Colonic mucosa (tissue), 4 donors: ENCODE data around the gene MYOZ2. TPM values are rescaled to one million over a fixed set of nuclear protein-coding genes. Genes with fewer than 3 reads are reported as not detected.

ENCODE experiments used
- DNase-seq: peaks from one replicate; pipeline ENCODE4 v3.0.0-alpha.2; 2020
- H3K27ac ChIP-seq: fragments of 200-600 bp; one replicate; pipeline ENCODE4 v1.8.0; 2021
- H3K27me3 ChIP-seq: fragments of 200-600 bp; one replicate; pipeline ENCODE4 v1.8.0; 2021
- H3K36me3 ChIP-seq: fragments of 200-600 bp; one replicate; pipeline ENCODE4 v1.8.0; 2021
- H3K4me1 ChIP-seq: fragments of 200-600 bp; one replicate; pipeline ENCODE4 v1.8.0; 2021; ENCODE audit warnings: mild to moderate bottlenecking
- H3K4me3 ChIP-seq: fragments of 200-600 bp; one replicate; pipeline ENCODE4 v1.8.0; 2021
- H3K9ac ChIP-seq, 2 donors: one replicate each; pipeline ENCODE4 v1.7.0; 2013; ENCODE audit warnings: control low read depth in 2 of 2, low read depth in 2 of 2, low read length in 2 of 2
- H3K9me3 ChIP-seq: fragments of 200-600 bp; one replicate; pipeline ENCODE4 v1.8.0; 2021
- CTCF ChIP-seq: fragments of 200-600 bp; IDR thresholded peaks from one replicate; pipeline ENCODE4 v1.8.0; 2022; ENCODE audit warnings: antibody characterized with exemption, mild to moderate bottlenecking
- intact Hi-C: fragments of 100-400 bp; cut with DNase I; formaldehyde crosslinking; loops from one replicate; pipeline ENCODE4 v1.14.1; 2022
- total RNA-seq, 2 donors: library from RNA; stranded (reverse); fragmentation: NEBNext Ultra II Directional in 1 of 2; extraction: Animal tissue kit (Norgen Biotek cat#: 25700) in 1 of 2; gene quantifications; one replicate each; pipeline ENCODE4 v1.2.1, GENCODE V29; 2021
- donor health status: healthy.
- donor health status: DM: no; HTN: no; CAD: no.
- donor health status: DM: no; HTN: no; CAD: no.

MYOZ2 gene
- total RNA-seq, 2 donors from 2014 or later, result 0.08 TPM; not detected in 1

DNA sequence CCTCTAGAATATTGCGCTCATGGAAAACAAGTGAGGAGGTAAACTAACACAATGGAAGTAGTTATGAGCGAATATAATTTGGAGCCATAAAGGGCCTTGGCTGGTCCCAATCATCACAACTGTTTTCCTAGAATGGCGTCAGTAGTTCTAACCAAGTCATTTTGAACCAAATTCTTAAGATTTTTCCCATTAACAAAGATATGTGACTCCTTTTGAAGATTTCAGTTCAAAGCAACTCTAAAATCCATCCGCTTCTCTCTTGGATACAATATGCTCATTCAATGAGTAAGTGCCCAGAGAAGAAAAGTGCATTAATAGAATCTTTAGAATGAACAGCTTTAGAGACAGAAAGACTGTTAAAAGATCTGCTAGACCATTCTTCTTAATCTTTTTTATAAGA is 19.6 kb upstream of the MYOZ2 start:
- Histone ChIP-seq H3K27ac (no peak overlapping the region), H3K4me1 (no peaks in the 10 kb centered on the region), H3K9me3 (no peaks in the 10 kb centered on the region), H3K36me3 (no peaks in the 10 kb centered on the region), H3K9ac (no peak overlapping the region), H3K27me3 (no peaks in the 10 kb centered on the region), H3K4me3 (no peak overlapping the region)
- no peak for TF ChIP-seq CTCF
- intact Hi-C loops, result no loop called here
- DNase-seq, result no peak

DNA sequence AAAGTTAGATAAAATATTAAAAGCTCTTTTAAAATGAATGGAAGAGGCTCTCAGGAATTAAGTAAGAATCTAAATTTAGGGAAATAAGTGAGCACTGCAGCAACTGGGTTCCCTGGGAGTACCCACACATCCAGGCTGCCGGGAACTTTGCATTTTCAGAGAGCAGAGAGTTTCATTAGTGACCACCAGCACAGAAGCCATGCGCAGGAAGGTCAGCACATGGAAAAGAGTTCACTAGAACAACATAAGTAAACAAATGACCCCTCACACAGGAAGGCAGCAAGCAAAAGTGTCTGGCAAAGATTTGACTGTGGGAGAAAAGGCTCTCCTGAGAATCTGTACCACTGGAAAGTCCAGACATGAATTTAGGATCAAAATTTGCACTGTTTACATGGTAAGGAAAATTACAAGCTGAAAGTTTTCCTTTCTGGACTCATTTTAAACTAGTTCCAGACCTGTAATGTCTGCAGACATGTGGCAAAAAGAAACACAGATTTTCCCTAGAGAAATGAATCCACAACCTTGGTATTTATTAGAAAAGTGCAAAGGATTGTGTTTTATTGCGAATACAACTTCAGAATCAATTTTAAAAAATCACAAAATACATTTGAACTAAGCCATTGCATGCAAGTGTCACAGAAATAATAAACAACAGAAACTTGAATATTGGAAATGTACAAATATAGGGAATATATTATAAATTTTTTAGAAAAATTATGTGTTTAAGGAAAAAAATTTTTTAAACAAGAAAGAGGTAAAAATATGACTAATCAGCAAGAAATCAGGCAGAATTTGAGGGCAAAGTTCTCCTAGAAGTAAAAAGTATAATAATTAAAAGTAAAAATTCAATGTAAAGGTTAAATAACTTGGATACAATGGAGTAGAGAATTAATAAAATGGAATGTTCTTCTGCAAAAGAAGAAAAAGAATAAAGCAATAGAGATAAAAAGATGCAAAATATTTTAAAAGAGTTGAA is 18.4 kb upstream of the MYOZ2 start:
- no peak for TF ChIP-seq CTCF
- Histone ChIP-seq H3K27me3 (no peaks in the 10 kb centered on the region), H3K9ac (no peak overlapping the region), H3K27ac (no peak overlapping the region), H3K9me3 (no peaks in the 10 kb centered on the region), H3K36me3 (no peaks in the 10 kb centered on the region), H3K4me1 (no peaks in the 10 kb centered on the region), H3K4me3 (no peak overlapping the region)
- DNase-seq, result no peak
- intact Hi-C loops, result no loop called here

GRCh38 chr4:119118397-119118796 is 17.2 kb upstream of the MYOZ2 start:
- Histone ChIP-seq H3K4me1 (no peaks in the 10 kb centered on the region), H3K9me3 (no peaks in the 10 kb centered on the region), H3K9ac (no peak overlapping the region), H3K4me3 (no peak overlapping the region), H3K36me3 (no peaks in the 10 kb centered on the region), H3K27ac (no peak overlapping the region), H3K27me3 (no peaks in the 10 kb centered on the region)
- no peak for TF ChIP-seq CTCF
- intact Hi-C loops, result no loop called here
- no peak for DNase-seq

- H3K9ac ChIP-seq, result no peak overlapping the region
- H3K4me3 ChIP-seq, result no peak overlapping the region
- no peaks in the 10 kb centered on the region for H3K9me3 ChIP-seq
- H3K36me3 ChIP-seq, result no peaks in the 10 kb centered on the region
- intact Hi-C loops, result no loop called here
- no peak overlapping the region for H3K27ac ChIP-seq
- TF ChIP-seq CTCF, result no peak
- DNase-seq, result no peak
- H3K27me3 ChIP-seq, result no peaks in the 10 kb centered on the region
- no peaks in the 10 kb centered on the region for H3K4me1 ChIP-seq
Measured at GRCh38 chr4:119124352-119124751, 11.3 kb upstream of the MYOZ2 start.

DNA sequence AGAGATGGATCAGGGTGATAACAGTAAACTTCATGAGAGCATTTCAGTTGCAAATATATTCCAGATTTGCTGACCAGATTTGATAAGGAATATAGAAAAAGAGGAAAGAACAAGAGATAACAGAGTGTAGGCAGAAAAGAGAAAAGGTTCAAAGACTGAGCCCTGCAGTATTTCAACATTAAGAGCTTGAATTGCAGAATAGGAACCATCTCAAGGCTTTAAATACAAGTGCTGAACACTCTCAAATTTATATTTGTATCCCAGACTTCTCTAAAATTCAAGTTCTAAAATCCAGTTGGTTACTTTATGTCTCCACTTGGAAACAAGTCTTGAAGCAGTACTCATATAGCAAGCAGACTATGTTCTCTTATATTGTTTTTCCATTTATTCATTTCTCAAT is 9.7 kb upstream of the MYOZ2 start:
- Histone ChIP-seq H3K9me3 (no peaks in the 10 kb centered on the region), H3K27ac (no peak overlapping the region), H3K4me1 (no peaks in the 10 kb centered on the region), H3K27me3 (no peaks in the 10 kb centered on the region), H3K9ac (no peak overlapping the region), H3K4me3 (no peak overlapping the region), H3K36me3 (no peaks in the 10 kb centered on the region)
- intact Hi-C loops, result no loop called here
- DNase-seq, result no peak
- TF ChIP-seq CTCF, result no peak
